IMR-90 (cell line): Measurements from ENCODE around the gene PLCB4. TPM values are rescaled to one million over a fixed set of nuclear protein-coding genes. Genes with fewer than 3 reads are reported as not detected.

Source experiments
- ATAC-seq: fragments of 200-7000 bp; cut with Tn5 transposase; 2 replicates; pipeline ENCODE4 v1.9.1; 2020; ENCODE audit warnings: low read depth, mild to moderate bottlenecking, moderate library complexity
- BruUV-seq: library from RNA; stranded (reverse); fragments of 400-500 nt; replicated peaks from 2 replicates; lab custom pipeline; 2021; lab: Mats Ljungman, UMichigan
- CTCF ChIA-PET: fragments of 300-600 bp; formaldehyde crosslinking; extraction: SDS; loops from one replicate; lab custom pipeline; 2021; ENCODE audit warnings: antibody characterized with exemption; lab: Yijun Ruan, JAX
- POLR2A ChIA-PET: fragments of 300-600 bp; sonication (Branson Sonifier 250); formaldehyde crosslinking; loops from one replicate; lab custom pipeline; 2022; ENCODE audit warnings: antibody characterized with exemption; ENCODE audit not compliant: unreplicated experiment; lab: Charles Lee
- DNase-seq: peaks from one replicate; pipeline ENCODE4 v3.0.0; 2013
- H2AFZ ChIP-seq: replicated peaks from 2 replicates; pipeline ENCODE3; 2013; ENCODE audit warnings: low read length, mild to moderate bottlenecking; ENCODE audit not compliant: poor library complexity
- H2AK5ac ChIP-seq: 2 replicates; pipeline ENCODE4 v1.6.1; 2013; ENCODE audit warnings: low read depth, low read length, inconsistent platforms
- H2AK9ac ChIP-seq: replicated peaks from 2 replicates; pipeline ENCODE3; 2013; ENCODE audit warnings: mild to moderate bottlenecking, low read depth, low read length, moderate library complexity; ENCODE audit not compliant: poor library complexity
- H2BK120ac ChIP-seq: 2 replicates; pipeline ENCODE4 v1.6.1; 2013; ENCODE audit warnings: low read depth, low read length, inconsistent platforms
- H2BK15ac ChIP-seq: 3 replicates; pipeline ENCODE4 v1.6.1; 2013; ENCODE audit warnings: low read depth, low read length, inconsistent platforms
- H2BK20ac ChIP-seq: 2 replicates; pipeline ENCODE4 v1.6.1; 2013; ENCODE audit warnings: low read depth, mild to moderate bottlenecking, inconsistent platforms, low read length, moderate library complexity
- H2BK5ac ChIP-seq: 2 replicates; pipeline ENCODE4 v1.6.1; 2013; ENCODE audit warnings: mild to moderate bottlenecking, low read depth, low read length, inconsistent platforms; ENCODE audit not compliant: poor library complexity, severe bottlenecking
- H3K14ac ChIP-seq: replicated peaks from 2 replicates; pipeline ENCODE4 v1.6.1; 2013; ENCODE audit warnings: low read depth, low read length, inconsistent platforms
- H3K18ac ChIP-seq: 2 replicates; pipeline ENCODE4 v1.6.1; 2013; ENCODE audit warnings: low read depth, low read length, control low read depth
- H3K23ac ChIP-seq: 2 replicates; pipeline ENCODE4 v1.6.1; 2013; ENCODE audit warnings: low read depth, low read length, inconsistent platforms
- H3K27ac ChIP-seq: 2 replicates; pipeline ENCODE4 v1.5.1; 2013; ENCODE audit warnings: mild to moderate bottlenecking, control low read depth, low read length; ENCODE audit not compliant: insufficient read depth
- H3K27me3 ChIP-seq: 2 replicates; pipeline ENCODE4 v1.6.1; 2013; ENCODE audit warnings: low read length; ENCODE audit not compliant: control insufficient read depth, insufficient read depth
- H3K36me3 ChIP-seq: 2 replicates; pipeline ENCODE4 v1.6.1; 2013; ENCODE audit warnings: low read length, mixed read lengths; ENCODE audit not compliant: control insufficient read depth, insufficient read depth
- H3K4ac ChIP-seq: 2 replicates; pipeline ENCODE4 v1.6.1; 2013; ENCODE audit warnings: low read depth, low read length, inconsistent platforms
- H3K4me1 ChIP-seq: 2 replicates; pipeline ENCODE4 v1.6.1; 2013; ENCODE audit warnings: low read length, mixed read lengths; ENCODE audit not compliant: control insufficient read depth, insufficient read depth
- H3K4me2 ChIP-seq: 2 replicates; pipeline ENCODE4 v1.6.1; 2013; ENCODE audit warnings: low read depth, mild to moderate bottlenecking, control low read depth, low read length, moderate library complexity
- H3K4me3 ChIP-seq: 2 replicates; pipeline ENCODE4 v1.5.1; 2013; ENCODE audit warnings: low read depth, mild to moderate bottlenecking, control low read depth, low read length, moderate library complexity; ENCODE audit not compliant: insufficient read depth
- H3K56ac ChIP-seq: 2 replicates; pipeline ENCODE4 v1.6.1; 2013; ENCODE audit warnings: low read length, inconsistent platforms; ENCODE audit not compliant: insufficient read depth; ENCODE audit errors: extremely low read depth
- H3K79me1 ChIP-seq, 2 experiments: 2 replicates each; pipeline ENCODE4 v1.6.1; 2013; ENCODE audit warnings: low read length in 2 of 2, inconsistent platforms in 1 of 2, low read depth in 1 of 2
- H3K9ac ChIP-seq: 2 replicates; pipeline ENCODE4 v1.6.1; 2013; ENCODE audit warnings: low read depth, low read length, control low read depth
- H3K9me1 ChIP-seq: 2 replicates; pipeline ENCODE4 v1.6.1; 2013; ENCODE audit warnings: low read length, inconsistent platforms; ENCODE audit not compliant: insufficient read depth
- H3K9me3 ChIP-seq: 2 replicates; pipeline ENCODE4 v1.6.1; 2013; ENCODE audit warnings: low read length; ENCODE audit not compliant: control insufficient read depth, insufficient read depth
- H4K20me1 ChIP-seq: 2 replicates; pipeline ENCODE4 v1.6.1; 2013; ENCODE audit warnings: low read length, inconsistent platforms; ENCODE audit not compliant: insufficient read depth
- H4K5ac ChIP-seq: 2 replicates; pipeline ENCODE4 v1.6.1; 2013; ENCODE audit warnings: mild to moderate bottlenecking, low read depth, low read length, control low read depth
- H4K8ac ChIP-seq, 2 experiments: 2 replicates each; pipeline ENCODE4 v1.6.1; 2013; ENCODE audit warnings: low read depth in 2 of 2, low read length in 2 of 2, control low read depth in 1 of 2, inconsistent platforms in 1 of 2
- H4K91ac ChIP-seq: 2 replicates; pipeline ENCODE4 v1.6.1; 2013; ENCODE audit warnings: low read depth, low read length, inconsistent platforms; ENCODE audit not compliant: insufficient read depth
- BHLHE40 ChIP-seq: fragments of 150-350 bp; IDR thresholded peaks from 2 replicates; pipeline ENCODE4 v1.6.1; 2016; ENCODE audit warnings: mild to moderate bottlenecking, low read depth, low read length
- CHD1 ChIP-seq: IDR thresholded peaks from 2 replicates; pipeline ENCODE4 v1.6.1; 2012; ENCODE audit warnings: low read depth, low read length, improper control_type of control experiment
- MAFK ChIP-seq: IDR thresholded peaks from 2 replicates; pipeline ENCODE4 v1.6.1; 2012; ENCODE audit warnings: low read depth, low read length, improper control_type of control experiment
- MAZ ChIP-seq: IDR thresholded peaks from 2 replicates; pipeline ENCODE4 v1.6.1; 2012; ENCODE audit warnings: low read depth, mild to moderate bottlenecking, low read length, improper control_type of control experiment, moderate library complexity, borderline replicate concordance
- MXI1 ChIP-seq: IDR thresholded peaks from 2 replicates; pipeline ENCODE4 v1.6.1; 2012; ENCODE audit warnings: low read depth, mild to moderate bottlenecking, low read length, moderate library complexity, borderline replicate concordance
- RAD21 ChIP-seq: IDR thresholded peaks from 2 replicates; pipeline ENCODE4 v1.6.1; 2012; ENCODE audit warnings: low read length, improper control_type of control experiment
- RCOR1 ChIP-seq: IDR thresholded peaks from 2 replicates; pipeline ENCODE4 v1.6.1; 2012; ENCODE audit warnings: mild to moderate bottlenecking, low read length, improper control_type of control experiment; ENCODE audit not compliant: insufficient replicate concordance
- RFX5 ChIP-seq: IDR thresholded peaks from 2 replicates; pipeline ENCODE4 v1.8.0; 2012; ENCODE audit warnings: low read depth, mild to moderate bottlenecking, low read length, moderate library complexity
- SMC3 ChIP-seq: fragments of 150-350 bp; IDR thresholded peaks from 2 replicates; pipeline ENCODE4 v1.6.1; 2016; ENCODE audit warnings: low read depth, mild to moderate bottlenecking, antibody characterized with exemption, low read length, moderate library complexity
- USF2 ChIP-seq: fragments of 150-350 bp; IDR thresholded peaks from 2 replicates; pipeline ENCODE4 v1.6.1; 2017; ENCODE audit warnings: mild to moderate bottlenecking, antibody characterized with exemption, low read length, low read depth
- WGBS, 2 experiments: methylation state at CpG; one replicate each; pipeline versions ENCODE4 v1.1.5 to v1.1.7; 2013; ENCODE audit warnings: missing lambda C conversion rate in 2 of 2; ENCODE audit not compliant: insufficient read length in 1 of 2; ENCODE audit errors: extremely low coverage in 2 of 2; 5-methylcytosine and 5-hydroxymethylcytosine counted together
- dilution Hi-C: fragments of 300-500 bp; cut with HindIII; formaldehyde crosslinking; loops from one replicate; pipeline ENCODE4 v1.14.3; 2018; ENCODE audit warnings: low sequenced_read_pairs; ENCODE audit not compliant: unreplicated experiment
- in situ Hi-C: fragments of 300-500 bp; cut with MboI; formaldehyde crosslinking; loops from 3 replicates; pipeline ENCODE4 v1.14.3; 2019; ENCODE audit warnings: low sequenced_read_pairs, inconsistent platforms, mixed read lengths
- intact Hi-C: fragments of 100-400 bp; cut with micrococcal nuclease; formaldehyde crosslinking; loops from 2 replicates; pipeline ENCODE4 v1.10.0; 2022
- polyA plus RNA-seq, 3 experiments: library from polyadenylated mRNA; depleted of rRNA; stranded (reverse); fragments of >200 nt; gene quantifications; 2 replicates each; pipeline ENCODE4 v1.2.3, GENCODE V29; 2012; ENCODE audit warnings: low replicate concordance in 1 of 3
- total RNA-seq: library from RNA; depleted of rRNA; stranded (reverse); fragments of >200 nt; gene quantifications from 2 replicates; pipeline ENCODE4 v1.2.3, GENCODE V29; 2012

Gene PLCB4
- total and polyA plus RNA-seq, 2 of the 4 experiments (the other 2 are of a cell fraction): 12.5 to 24.0 TPM

GRCh38 chr20:9413001-9413400 lies 344.1 kb downstream of the PLCB4 start:
- dilution Hi-C loops (no loop called here), in situ Hi-C loops (loop anchor here (25.0 kb wide), 1 partner anchor 499 kb away; no protein-coding TSS in a partner anchor), intact Hi-C loops (no loop called here)
- H2AK9ac ChIP-seq: no peak overlapping the region
- H3K4ac ChIP-seq: no peak overlapping the region
- H3K4me1 ChIP-seq: peaks cover 6% of the 10 kb centered on the region
- no peak overlapping the region for H3K4me2 ChIP-seq
- H2AK5ac ChIP-seq: no peak overlapping the region
- DNase-seq (no peak), ATAC-seq (no peak)
- no peak overlapping the region for H2AFZ ChIP-seq
- no peak overlapping the region for H3K4me3 ChIP-seq
- no peak overlapping the region for H3K56ac ChIP-seq
- no peak overlapping the region for H4K91ac ChIP-seq
- no peak overlapping the region for H3K14ac ChIP-seq
- no CpG with 5 or more reads among the region's 10 CpGs for WGBS, 2 experiments
- H3K23ac ChIP-seq: no peak overlapping the region
- no peaks in the 10 kb centered on the region for H3K27me3 ChIP-seq
- no peak overlapping the region for H2BK120ac ChIP-seq
- H3K9me3 ChIP-seq: no peaks in the 10 kb centered on the region
- H2BK5ac ChIP-seq: no peak overlapping the region
- H3K36me3 ChIP-seq: peaks cover 9% of the 10 kb centered on the region
- ChIA-PET POLR2A (no interaction called here), CTCF (interaction anchor here (0.6 kb wide), 1 partner anchor 12 kb away, joined by 3 read pairs; no protein-coding TSS in a partner anchor)
- no peak overlapping the region for H3K27ac ChIP-seq
- no peak overlapping the region for H3K9ac ChIP-seq
- H4K8ac ChIP-seq: no peak overlapping the region
- peaks cover 3% of the 10 kb centered on the region; the same call in 1 of the 2 replicates for H3K9me1 ChIP-seq
- H2BK15ac ChIP-seq: no peak overlapping the region
- H4K5ac ChIP-seq: no peak overlapping the region
- no peaks in the 10 kb centered on the region for H4K20me1 ChIP-seq
- no peak for TF ChIP-seq RFX5
- TF ChIP-seq USF2: no peak
- no peak for TF ChIP-seq MAZ
- no peak for TF ChIP-seq CHD1
- TF ChIP-seq SMC3: no peak
- TF ChIP-seq MAFK: no peak
- TF ChIP-seq BHLHE40: no peak
- TF ChIP-seq RCOR1: no peak
- no peak for TF ChIP-seq MXI1
- TF ChIP-seq RAD21: no peak
- no peaks in the 10 kb centered on the region for H3K79me1 ChIP-seq
- H3K18ac ChIP-seq: no peak overlapping the region
- BruUV-seq: no TSS peak
- H2BK20ac ChIP-seq: no peak overlapping the region
